ENCODE results near the gene ZSCAN16. TPM values are rescaled to one million over a fixed set of nuclear protein-coding genes. Genes with fewer than 3 reads are reported as not detected.

Gene ZSCAN16
- total and polyA plus RNA-seq, 9 of the 15 experiments (the other 6 are each of a cell fraction or from before 2014, with no cell fraction given), result 0.08 TPM; not detected in 8

DNA sequence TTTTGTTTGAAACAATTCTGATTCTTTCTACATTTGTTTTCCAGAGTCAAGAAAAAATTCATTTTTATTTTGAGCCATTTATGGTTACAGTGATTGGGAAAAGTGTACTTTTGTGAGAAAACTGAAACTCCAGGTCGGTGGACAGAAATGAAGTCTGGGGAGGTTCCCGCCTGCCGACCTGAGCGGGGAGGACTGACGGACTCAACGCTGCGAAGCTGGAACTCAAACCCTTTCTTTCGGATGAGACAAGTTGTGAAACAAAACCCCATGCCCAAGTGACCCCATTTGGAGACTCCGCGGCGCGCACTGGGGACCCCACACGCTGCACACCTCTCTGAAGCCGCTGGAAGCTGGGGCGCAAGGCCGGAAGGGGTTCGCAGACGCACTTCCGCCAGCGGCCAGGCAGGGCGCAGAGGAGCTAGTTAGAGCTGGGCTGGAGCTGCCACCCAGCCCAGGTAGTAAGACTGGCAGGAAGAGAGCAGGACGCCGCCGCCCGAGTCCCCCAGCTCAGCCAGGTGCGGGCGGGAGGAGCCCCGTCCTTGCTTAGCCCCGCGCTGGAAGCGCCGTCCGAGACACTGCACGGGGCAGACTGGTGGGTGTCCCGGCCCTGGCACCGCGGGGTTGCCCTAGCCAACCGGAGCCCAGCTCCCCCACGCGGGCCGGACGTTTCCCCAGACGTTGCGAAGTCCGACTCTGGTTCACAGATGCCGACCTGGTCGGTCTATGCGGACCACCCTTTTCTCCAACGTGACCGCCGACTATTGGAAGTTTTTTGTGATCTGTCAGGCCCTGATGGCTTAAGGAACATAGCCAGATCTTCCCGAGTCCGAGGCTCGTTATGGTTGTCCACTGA is 19.8 kb upstream of the ZSCAN16 start (continued):
- TF ChIP-seq, protein P1, sequence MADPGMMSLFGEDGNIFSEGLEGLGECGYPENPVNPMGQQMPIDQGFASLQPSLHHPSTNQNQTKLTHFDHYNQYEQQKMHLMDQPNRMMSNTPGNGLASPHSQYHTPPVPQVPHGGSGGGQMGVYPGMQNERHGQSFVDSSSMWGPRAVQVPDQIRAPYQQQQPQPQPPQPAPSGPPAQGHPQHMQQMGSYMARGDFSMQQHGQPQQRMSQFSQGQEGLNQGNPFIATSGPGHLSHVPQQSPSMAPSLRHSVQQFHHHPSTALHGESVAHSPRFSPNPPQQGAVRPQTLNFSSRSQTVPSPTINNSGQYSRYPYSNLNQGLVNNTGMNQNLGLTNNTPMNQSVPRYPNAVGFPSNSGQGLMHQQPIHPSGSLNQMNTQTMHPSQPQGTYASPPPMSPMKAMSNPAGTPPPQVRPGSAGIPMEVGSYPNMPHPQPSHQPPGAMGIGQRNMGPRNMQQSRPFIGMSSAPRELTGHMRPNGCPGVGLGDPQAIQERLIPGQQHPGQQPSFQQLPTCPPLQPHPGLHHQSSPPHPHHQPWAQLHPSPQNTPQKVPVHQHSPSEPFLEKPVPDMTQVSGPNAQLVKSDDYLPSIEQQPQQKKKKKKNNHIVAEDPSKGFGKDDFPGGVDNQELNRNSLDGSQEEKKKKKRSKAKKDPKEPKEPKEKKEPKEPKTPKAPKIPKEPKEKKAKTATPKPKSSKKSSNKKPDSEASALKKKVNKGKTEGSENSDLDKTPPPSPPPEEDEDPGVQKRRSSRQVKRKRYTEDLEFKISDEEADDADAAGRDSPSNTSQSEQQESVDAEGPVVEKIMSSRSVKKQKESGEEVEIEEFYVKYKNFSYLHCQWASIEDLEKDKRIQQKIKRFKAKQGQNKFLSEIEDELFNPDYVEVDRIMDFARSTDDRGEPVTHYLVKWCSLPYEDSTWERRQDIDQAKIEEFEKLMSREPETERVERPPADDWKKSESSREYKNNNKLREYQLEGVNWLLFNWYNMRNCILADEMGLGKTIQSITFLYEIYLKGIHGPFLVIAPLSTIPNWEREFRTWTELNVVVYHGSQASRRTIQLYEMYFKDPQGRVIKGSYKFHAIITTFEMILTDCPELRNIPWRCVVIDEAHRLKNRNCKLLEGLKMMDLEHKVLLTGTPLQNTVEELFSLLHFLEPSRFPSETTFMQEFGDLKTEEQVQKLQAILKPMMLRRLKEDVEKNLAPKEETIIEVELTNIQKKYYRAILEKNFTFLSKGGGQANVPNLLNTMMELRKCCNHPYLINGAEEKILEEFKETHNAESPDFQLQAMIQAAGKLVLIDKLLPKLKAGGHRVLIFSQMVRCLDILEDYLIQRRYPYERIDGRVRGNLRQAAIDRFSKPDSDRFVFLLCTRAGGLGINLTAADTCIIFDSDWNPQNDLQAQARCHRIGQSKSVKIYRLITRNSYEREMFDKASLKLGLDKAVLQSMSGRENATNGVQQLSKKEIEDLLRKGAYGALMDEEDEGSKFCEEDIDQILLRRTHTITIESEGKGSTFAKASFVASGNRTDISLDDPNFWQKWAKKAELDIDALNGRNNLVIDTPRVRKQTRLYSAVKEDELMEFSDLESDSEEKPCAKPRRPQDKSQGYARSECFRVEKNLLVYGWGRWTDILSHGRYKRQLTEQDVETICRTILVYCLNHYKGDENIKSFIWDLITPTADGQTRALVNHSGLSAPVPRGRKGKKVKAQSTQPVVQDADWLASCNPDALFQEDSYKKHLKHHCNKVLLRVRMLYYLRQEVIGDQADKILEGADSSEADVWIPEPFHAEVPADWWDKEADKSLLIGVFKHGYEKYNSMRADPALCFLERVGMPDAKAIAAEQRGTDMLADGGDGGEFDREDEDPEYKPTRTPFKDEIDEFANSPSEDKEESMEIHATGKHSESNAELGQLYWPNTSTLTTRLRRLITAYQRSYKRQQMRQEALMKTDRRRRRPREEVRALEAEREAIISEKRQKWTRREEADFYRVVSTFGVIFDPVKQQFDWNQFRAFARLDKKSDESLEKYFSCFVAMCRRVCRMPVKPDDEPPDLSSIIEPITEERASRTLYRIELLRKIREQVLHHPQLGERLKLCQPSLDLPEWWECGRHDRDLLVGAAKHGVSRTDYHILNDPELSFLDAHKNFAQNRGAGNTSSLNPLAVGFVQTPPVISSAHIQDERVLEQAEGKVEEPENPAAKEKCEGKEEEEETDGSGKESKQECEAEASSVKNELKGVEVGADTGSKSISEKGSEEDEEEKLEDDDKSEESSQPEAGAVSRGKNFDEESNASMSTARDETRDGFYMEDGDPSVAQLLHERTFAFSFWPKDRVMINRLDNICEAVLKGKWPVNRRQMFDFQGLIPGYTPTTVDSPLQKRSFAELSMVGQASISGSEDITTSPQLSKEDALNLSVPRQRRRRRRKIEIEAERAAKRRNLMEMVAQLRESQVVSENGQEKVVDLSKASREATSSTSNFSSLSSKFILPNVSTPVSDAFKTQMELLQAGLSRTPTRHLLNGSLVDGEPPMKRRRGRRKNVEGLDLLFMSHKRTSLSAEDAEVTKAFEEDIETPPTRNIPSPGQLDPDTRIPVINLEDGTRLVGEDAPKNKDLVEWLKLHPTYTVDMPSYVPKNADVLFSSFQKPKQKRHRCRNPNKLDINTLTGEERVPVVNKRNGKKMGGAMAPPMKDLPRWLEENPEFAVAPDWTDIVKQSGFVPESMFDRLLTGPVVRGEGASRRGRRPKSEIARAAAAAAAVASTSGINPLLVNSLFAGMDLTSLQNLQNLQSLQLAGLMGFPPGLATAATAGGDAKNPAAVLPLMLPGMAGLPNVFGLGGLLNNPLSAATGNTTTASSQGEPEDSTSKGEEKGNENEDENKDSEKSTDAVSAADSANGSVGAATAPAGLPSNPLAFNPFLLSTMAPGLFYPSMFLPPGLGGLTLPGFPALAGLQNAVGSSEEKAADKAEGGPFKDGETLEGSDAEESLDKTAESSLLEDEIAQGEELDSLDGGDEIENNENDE (IDR thresholded peaks at IDR 0.05; ENCODE audit: low read depth, low read length), result no peak
- TF ChIP-seq, protein P2, sequence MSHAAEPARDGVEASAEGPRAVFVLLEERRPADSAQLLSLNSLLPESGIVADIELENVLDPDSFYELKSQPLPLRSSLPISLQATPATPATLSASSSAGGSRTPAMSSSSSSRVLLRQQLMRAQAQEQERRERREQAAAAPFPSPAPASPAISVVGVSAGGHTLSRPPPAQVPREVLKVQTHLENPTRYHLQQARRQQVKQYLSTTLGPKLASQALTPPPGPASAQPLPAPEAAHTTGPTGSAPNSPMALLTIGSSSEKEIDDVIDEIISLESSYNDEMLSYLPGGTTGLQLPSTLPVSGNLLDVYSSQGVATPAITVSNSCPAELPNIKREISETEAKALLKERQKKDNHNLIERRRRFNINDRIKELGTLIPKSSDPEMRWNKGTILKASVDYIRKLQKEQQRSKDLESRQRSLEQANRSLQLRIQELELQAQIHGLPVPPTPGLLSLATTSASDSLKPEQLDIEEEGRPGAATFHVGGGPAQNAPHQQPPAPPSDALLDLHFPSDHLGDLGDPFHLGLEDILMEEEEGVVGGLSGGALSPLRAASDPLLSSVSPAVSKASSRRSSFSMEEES (CRISPR knock-in tag; IDR thresholded peaks at IDR 0.05), result no peak
- TF ChIP-seq ILK (tag; IDR thresholded peaks at IDR 0.05; ENCODE audit: borderline replicate concordance, low read depth), result no peak
- TF ChIP-seq, protein P3, sequence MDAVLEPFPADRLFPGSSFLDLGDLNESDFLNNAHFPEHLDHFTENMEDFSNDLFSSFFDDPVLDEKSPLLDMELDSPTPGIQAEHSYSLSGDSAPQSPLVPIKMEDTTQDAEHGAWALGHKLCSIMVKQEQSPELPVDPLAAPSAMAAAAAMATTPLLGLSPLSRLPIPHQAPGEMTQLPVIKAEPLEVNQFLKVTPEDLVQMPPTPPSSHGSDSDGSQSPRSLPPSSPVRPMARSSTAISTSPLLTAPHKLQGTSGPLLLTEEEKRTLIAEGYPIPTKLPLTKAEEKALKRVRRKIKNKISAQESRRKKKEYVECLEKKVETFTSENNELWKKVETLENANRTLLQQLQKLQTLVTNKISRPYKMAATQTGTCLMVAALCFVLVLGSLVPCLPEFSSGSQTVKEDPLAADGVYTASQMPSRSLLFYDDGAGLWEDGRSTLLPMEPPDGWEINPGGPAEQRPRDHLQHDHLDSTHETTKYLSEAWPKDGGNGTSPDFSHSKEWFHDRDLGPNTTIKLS (IDR thresholded peaks at IDR 0.05; ENCODE audit: borderline replicate concordance, low read depth), result 0 out of 2 replicates have a peak, but pooled peaks have one; percentile 50
- no peak for TF ChIP-seq CBFA2T2 (conservative IDR thresholded peaks at IDR 0.05)
- peak; percentile 21; the same call in 1 of the 2 replicates for TF ChIP-seq LARP7 (IDR thresholded peaks at IDR 0.05)
- no peak; the same call in 1 of the 2 replicates for TF ChIP-seq HDAC8 (tag; IDR thresholded peaks at IDR 0.05)
- TF ChIP-seq RNF2 (IDR thresholded peaks at IDR 0.05), result peak; percentile 67; the same call in 1 of the 2 replicates
- TF ChIP-seq, protein P4, sequence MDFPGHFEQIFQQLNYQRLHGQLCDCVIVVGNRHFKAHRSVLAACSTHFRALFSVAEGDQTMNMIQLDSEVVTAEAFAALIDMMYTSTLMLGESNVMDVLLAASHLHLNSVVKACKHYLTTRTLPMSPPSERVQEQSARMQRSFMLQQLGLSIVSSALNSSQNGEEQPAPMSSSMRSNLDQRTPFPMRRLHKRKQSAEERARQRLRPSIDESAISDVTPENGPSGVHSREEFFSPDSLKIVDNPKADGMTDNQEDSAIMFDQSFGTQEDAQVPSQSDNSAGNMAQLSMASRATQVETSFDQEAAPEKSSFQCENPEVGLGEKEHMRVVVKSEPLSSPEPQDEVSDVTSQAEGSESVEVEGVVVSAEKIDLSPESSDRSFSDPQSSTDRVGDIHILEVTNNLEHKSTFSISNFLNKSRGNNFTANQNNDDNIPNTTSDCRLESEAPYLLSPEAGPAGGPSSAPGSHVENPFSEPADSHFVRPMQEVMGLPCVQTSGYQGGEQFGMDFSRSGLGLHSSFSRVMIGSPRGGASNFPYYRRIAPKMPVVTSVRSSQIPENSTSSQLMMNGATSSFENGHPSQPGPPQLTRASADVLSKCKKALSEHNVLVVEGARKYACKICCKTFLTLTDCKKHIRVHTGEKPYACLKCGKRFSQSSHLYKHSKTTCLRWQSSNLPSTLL (IDR thresholded peaks at IDR 0.05), result no peak
- peak; percentile 91 for TF ChIP-seq ZFX (CRISPR knock-in tag; IDR thresholded peaks at IDR 0.05)
